ENCODE data around the gene HMGCR. TPM values are rescaled to one million over a fixed set of nuclear protein-coding genes. Genes with fewer than 3 reads are reported as not detected.

The HMGCR gene
- total RNA-seq (100 to 1,000 TPM; 129 to 237 TPM), polyA plus RNA-seq (10 to 100 TPM; 12.4 to 25.6 TPM)

- Histone ChIP-seq H3K4me1 (ENCODE audit: control insufficient read depth in 4 of 4, insufficient read depth in 4 of 4, low read length in 3 of 4) (peaks cover 0 to 46% (median 23%) of the 10 kb centered on the region in 4 donors), H3K36me3 (ENCODE audit: control insufficient read depth in 4 of 4, insufficient read depth in 3 of 4, low read depth in 1 of 4, low read length in 3 of 4) (no peaks in the 10 kb centered on the region), H3K27ac (ENCODE audit: low read depth in 1 of 2, low read length in 2 of 2) (peak within 1 kb of the TSS; percentile 96), H3K9ac (ENCODE audit: low read depth in 1 of 2, low read length in 2 of 2) (peak within 1 kb of the TSS; percentile 45 to 92), H3K9me3 (ENCODE audit: control insufficient read depth in 4 of 4, low read length in 3 of 4) (no peaks in the 10 kb centered on the region), H3K27me3 (ENCODE audit: control insufficient read depth in 4 of 4, insufficient read depth in 4 of 4, low read length in 3 of 4) (no peaks in the 10 kb centered on the region), H3K4me3 (ENCODE audit: low read depth in 1 of 3, low read length in 3 of 3) (peak within 1 kb of the TSS; percentile 81 to 89 (median 85))
- under 1% methylated on average over 56 of the region's 56 CpGs for WGBS
- peak; percentile 97 for DNase-seq (ENCODE audit: low spot score)
- TF ChIP-seq REST (IDR thresholded peaks at IDR 0.05) (peak; percentile 86), TAF1 (conservative IDR thresholded peaks at IDR 0.05) (peak; percentile 85), GABPA (IDR thresholded peaks at IDR 0.05 in 1 of 2, conservative IDR thresholded peaks at IDR 0.05 in 1 of 2) (peak in 1 of 2 donors; percentile 59), YY1 (IDR thresholded peaks at IDR 0.05) (peak; percentile 98), RXRA (IDR thresholded peaks at IDR 0.05) (peak; percentile 83 to 86), FOXA1 (IDR thresholded peaks at IDR 0.05) (peak; percentile 35), NR2F2 (IDR thresholded peaks at IDR 0.05) (peak; percentile 58), HNF4A (conservative IDR thresholded peaks at IDR 0.05) (peak in 1 of 2 donors; percentile 16), FOXA2 (IDR thresholded peaks at IDR 0.05) (no peak), EGR1 (IDR thresholded peaks at IDR 0.05; ENCODE audit: low read depth in 2 of 2) (peak in 1 of 2 donors; percentile 83), RAD21 (IDR thresholded peaks at IDR 0.05) (peak; percentile 41 to 50), HNF4G (IDR thresholded peaks at IDR 0.05) (no peak), JUND (IDR thresholded peaks at IDR 0.05) (no peak), SP1 (IDR thresholded peaks at IDR 0.05) (peak; percentile 90)
- TF ChIP-seq, protein P1, sequence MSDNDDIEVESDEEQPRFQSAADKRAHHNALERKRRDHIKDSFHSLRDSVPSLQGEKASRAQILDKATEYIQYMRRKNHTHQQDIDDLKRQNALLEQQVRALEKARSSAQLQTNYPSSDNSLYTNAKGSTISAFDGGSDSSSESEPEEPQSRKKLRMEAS (IDR thresholded peaks at IDR 0.05) = peak; percentile 95
- TF ChIP-seq, protein P2, sequence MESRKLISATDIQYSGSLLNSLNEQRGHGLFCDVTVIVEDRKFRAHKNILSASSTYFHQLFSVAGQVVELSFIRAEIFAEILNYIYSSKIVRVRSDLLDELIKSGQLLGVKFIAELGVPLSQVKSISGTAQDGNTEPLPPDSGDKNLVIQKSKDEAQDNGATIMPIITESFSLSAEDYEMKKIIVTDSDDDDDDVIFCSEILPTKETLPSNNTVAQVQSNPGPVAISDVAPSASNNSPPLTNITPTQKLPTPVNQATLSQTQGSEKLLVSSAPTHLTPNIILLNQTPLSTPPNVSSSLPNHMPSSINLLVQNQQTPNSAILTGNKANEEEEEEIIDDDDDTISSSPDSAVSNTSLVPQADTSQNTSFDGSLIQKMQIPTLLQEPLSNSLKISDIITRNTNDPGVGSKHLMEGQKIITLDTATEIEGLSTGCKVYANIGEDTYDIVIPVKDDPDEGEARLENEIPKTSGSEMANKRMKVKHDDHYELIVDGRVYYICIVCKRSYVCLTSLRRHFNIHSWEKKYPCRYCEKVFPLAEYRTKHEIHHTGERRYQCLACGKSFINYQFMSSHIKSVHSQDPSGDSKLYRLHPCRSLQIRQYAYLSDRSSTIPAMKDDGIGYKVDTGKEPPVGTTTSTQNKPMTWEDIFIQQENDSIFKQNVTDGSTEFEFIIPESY (IDR thresholded peaks at IDR 0.05) = no peak
- TF ChIP-seq, protein P3, sequence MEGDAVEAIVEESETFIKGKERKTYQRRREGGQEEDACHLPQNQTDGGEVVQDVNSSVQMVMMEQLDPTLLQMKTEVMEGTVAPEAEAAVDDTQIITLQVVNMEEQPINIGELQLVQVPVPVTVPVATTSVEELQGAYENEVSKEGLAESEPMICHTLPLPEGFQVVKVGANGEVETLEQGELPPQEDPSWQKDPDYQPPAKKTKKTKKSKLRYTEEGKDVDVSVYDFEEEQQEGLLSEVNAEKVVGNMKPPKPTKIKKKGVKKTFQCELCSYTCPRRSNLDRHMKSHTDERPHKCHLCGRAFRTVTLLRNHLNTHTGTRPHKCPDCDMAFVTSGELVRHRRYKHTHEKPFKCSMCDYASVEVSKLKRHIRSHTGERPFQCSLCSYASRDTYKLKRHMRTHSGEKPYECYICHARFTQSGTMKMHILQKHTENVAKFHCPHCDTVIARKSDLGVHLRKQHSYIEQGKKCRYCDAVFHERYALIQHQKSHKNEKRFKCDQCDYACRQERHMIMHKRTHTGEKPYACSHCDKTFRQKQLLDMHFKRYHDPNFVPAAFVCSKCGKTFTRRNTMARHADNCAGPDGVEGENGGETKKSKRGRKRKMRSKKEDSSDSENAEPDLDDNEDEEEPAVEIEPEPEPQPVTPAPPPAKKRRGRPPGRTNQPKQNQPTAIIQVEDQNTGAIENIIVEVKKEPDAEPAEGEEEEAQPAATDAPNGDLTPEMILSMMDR (IDR thresholded peaks at IDR 0.05; ENCODE audit: low read depth, low read length, missing input control) = peak; percentile 19
- TF ChIP-seq, protein P4, sequence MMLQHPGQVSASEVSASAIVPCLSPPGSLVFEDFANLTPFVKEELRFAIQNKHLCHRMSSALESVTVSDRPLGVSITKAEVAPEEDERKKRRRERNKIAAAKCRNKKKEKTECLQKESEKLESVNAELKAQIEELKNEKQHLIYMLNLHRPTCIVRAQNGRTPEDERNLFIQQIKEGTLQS (IDR thresholded peaks at IDR 0.05) = no peak
Observed at GRCh38 chr5:75336615-75337336, at the start of gene HMGCR. HMGCR (plus strand) TSS chr5:75337220; CDS start chr5:75342606, 5,386 bp downstream.
